ENCODE results near the gene RAX2.

GRCh38 chr19:3807131-3807480 is 35.1 kb upstream of the RAX2 start:
- TF ChIP-seq CTCF (IDR thresholded peaks at IDR 0.05; ENCODE audit: extremely low read depth in 1 of 2, insufficient read depth in 1 of 2, low read depth in 1 of 2, low read length in 2 of 2) (no peak), POLR2AphosphoS5 (IDR thresholded peaks at IDR 0.05; ENCODE audit: insufficient read depth, low read depth, low read length) (no peak), EZH2 (IDR thresholded peaks at IDR 0.05; ENCODE audit: borderline replicate concordance, low read depth, low read length, severe bottlenecking) (no peak), POLR2A (IDR thresholded peaks at IDR 0.05; ENCODE audit: low read depth, low read length) (no peak), GATA2 (IDR thresholded peaks at IDR 0.05; ENCODE audit: insufficient read depth, insufficient read length, low read depth, low read length) (no peak), MAX (IDR thresholded peaks at IDR 0.05; ENCODE audit: insufficient read depth, insufficient read length) (no peak), JUN (IDR thresholded peaks at IDR 0.05; ENCODE audit: borderline replicate concordance, insufficient read depth, insufficient read length, low read depth) (no peak), MYC (IDR thresholded peaks at IDR 0.05; ENCODE audit: low read depth, low read length) (no peak)
